Measurements from ENCODE around the gene MYO1E.

DNA sequence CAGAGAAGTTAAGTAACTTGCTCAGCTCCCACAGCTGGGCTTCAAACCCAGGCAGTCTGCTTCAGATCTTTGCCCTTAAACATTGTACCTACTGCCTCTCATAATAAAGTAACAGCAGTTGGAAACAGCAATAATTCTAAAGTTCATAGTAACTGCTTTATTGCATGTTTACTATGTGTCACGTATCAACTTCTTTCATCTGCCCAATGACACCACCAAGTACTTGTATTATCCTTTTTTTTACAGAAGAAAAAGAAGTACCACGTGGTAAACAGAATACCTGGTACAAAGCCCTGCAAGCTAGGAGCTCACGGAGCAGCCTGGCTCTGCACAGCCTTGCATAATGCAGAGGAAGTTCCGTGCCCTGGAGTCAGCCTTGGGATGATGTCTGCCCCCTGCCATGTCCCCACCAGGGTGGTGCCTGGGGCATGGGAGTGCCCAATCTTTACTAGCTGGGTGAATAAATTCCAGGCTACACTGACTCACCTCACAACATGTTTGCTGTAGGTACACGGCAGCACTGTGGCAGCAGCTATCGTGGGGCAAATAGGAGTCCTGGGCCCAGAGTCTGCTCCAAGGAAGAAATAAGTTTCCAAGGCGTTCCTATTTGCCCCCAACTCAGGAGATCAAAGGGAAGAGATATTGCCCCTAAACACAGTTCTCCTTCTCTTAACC is 88.8 kb downstream of the MYO1E start:
- TF ChIP-seq, protein P1, sequence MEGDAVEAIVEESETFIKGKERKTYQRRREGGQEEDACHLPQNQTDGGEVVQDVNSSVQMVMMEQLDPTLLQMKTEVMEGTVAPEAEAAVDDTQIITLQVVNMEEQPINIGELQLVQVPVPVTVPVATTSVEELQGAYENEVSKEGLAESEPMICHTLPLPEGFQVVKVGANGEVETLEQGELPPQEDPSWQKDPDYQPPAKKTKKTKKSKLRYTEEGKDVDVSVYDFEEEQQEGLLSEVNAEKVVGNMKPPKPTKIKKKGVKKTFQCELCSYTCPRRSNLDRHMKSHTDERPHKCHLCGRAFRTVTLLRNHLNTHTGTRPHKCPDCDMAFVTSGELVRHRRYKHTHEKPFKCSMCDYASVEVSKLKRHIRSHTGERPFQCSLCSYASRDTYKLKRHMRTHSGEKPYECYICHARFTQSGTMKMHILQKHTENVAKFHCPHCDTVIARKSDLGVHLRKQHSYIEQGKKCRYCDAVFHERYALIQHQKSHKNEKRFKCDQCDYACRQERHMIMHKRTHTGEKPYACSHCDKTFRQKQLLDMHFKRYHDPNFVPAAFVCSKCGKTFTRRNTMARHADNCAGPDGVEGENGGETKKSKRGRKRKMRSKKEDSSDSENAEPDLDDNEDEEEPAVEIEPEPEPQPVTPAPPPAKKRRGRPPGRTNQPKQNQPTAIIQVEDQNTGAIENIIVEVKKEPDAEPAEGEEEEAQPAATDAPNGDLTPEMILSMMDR (IDR thresholded peaks at IDR 0.05), result peak in 2 of 5 experiments; percentile 24 to 43
- peak; percentile 89 for TF ChIP-seq POLR2A (IDR thresholded peaks at IDR 0.05)
- TF ChIP-seq POLR2AphosphoS5 (IDR thresholded peaks at IDR 0.05), result peak; percentile 78 to 95 (median 89)
- TF ChIP-seq EP300 (IDR thresholded peaks at IDR 0.05; ENCODE audit: low read depth), result peak; percentile 7

Data from transverse colon (tissue), 4 donors.